Stimulated activated CD4-positive, alpha-beta T cell treated with anti-CD3 and anti-CD28 coated beads, TNF-alpha, amount 100 ng/mL, for 48 hours (primary cell): ENCODE data around the gene PACSIN2.
A peak's percentile ranks its signal among the peaks of the same experiment; 100 is the strongest.
"Not testable (repeated sequence)": the region's sequence is repeated elsewhere in the genome, so short reads cannot be mapped to it uniquely, and the experiment has no call there.

ENCODE experiments used
- DNase-seq, 3 donors: peaks; one replicate each; pipeline ENCODE4 v3.0.0-alpha.2; 2020; ENCODE audit warnings: low read depth in 3 of 3

The PACSIN2 gene, protein sequence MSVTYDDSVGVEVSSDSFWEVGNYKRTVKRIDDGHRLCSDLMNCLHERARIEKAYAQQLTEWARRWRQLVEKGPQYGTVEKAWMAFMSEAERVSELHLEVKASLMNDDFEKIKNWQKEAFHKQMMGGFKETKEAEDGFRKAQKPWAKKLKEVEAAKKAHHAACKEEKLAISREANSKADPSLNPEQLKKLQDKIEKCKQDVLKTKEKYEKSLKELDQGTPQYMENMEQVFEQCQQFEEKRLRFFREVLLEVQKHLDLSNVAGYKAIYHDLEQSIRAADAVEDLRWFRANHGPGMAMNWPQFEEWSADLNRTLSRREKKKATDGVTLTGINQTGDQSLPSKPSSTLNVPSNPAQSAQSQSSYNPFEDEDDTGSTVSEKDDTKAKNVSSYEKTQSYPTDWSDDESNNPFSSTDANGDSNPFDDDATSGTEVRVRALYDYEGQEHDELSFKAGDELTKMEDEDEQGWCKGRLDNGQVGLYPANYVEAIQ

DNA sequence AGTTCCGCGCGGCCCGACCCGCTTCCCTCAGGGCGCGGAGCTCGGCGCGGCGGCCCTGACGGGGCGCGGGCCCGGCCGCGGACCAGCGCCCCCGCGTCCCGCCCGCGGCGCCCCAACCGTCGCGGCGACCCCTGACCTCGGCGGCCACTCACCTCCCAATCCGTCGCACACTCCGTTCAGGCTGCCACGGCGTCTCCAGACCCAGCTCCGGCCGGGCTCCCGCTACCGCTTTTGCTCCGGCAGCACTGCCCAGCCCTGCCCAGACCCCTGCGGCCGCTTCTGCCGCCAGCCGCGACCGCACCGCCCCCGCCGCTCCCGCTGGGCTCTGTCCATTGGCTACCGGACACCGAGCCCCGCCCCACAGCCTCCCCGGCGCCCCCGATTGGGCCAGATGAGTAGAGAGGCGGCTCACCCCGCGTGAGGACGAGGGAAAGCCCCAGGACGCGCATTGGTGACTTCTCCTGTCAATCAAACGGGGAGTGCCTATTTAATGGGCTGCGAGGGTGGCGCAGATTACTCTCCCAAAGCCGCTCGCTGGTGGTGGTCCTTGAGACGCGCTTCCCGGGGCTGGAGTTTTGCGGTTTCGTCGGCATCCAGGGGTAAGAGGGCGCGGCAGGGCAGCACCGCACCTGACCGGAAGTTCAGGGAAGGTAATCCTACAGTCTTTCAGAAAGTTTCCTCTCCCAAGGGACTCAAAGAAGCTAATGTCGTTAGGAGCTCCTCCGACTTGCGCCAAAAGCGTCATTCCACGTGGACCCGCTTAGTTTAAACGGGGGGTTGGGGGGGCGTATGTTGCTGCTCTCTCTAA lies at the start of gene PACSIN2:
TSS of gene PACSIN2 (minus strand) at position 281 of the 808 bp plus-strand sequence. CDS start 103,069 bp downstream, outside the sequence.
- peak; percentile 97 to 99 (median 98) for DNase-seq

GRCh38 chr22:43060183-43060582 lies 45.2 kb upstream of the PACSIN2 start:
- peak; percentile 30 to 42 (median 36) for DNase-seq

GRCh38 chr22:43057641-43058040 lies 42.7 kb upstream of the PACSIN2 start:
- no peak for DNase-seq

DNA sequence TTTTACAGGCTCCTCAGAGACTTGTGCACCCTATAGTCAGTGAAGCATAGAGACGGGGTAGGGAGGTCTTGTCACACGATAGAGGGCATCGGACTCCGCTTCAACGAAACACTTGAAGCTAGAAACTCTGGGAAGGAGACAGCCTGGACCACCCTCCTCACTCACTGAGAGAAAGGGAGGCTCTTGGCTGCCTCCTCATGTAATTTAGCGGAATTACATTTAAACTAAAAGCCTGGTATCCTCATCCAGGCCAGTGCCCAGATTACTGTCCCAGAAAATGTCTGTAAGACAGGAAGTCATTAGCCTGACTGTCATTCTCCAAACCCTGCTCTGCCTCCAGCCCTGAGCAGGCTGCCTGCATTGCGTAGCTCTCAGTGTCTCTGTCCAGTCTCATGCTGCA lies 38.2 kb upstream of the PACSIN2 start:
- DNase-seq = no peak

DNA sequence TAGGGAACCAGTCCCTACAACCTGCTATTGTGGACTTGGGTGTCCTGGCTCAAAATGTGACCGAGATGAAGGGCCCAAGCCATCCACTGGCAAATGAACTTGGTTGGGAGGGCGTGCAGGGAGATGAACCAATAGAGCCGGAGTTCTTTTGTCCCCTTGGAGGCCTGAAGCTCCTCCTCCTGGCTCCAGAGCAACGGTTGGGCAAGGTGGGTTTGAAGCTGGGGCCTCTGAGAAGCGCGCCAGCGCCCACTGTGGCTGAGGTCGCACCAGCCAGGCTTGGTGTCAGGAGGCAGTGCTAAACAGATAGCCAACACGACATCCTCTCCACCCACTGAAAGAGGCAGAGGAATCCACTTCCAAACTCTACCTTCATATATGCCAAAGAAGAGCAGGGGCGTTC lies 36.0 kb upstream of the PACSIN2 start:
- no peak for DNase-seq

DNA sequence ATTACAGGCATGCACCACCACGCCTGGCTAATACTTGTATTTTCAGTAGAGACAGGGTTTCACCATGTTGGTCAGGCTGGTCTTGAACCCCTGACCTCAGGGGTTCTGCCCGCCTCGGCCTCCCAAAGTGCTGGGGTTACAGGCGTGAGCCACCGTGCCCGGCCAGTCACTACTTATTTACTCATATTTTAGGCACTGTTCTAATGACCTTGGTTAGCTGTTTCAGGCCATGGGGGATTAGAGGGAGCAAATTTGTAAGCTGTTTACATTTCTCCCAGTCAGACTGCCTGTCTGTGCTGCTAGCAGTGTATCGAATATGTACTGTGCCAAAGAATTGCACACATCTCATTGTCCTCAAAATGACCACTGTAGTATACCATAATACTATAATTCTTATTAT lies 32.7 kb upstream of the PACSIN2 start:
- no peak for DNase-seq

- DNase-seq = no peak
Observed at GRCh38 chr22:43044290-43044712, 29.4 kb upstream of the PACSIN2 start.

DNA sequence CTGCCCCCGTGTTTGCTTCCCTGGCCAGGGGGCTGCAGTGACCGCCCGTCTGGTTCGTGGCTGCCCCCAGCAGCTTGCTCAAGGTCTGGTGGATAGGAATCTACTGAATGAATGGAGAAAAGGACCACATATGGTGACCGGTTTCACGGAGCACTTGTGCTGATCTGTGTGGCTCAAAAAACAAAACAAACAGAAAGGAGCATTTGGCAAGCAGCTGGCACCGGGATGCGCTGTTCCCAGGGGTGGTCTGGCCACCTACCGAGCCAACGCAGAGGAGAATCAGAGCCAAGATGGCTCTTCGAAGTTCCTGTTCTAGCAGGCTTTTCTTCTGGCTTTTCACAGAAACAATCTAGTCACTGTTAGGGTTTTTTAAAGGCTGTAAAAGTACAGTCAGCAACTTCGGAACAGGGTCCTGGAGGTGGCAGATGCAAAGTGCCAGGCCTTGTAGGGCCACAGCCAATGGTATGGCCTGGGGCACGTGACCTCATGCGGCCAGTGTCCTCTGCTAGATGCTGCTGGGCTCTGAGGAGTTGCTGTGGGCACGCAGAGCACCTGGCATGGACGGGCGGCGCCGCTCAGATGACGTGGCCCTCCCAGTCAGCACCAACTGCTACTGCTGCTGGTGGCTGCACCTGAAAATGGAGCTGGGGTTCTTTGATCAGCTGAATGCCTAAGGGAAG lies 27.3 kb upstream of the PACSIN2 start:
- no peak for DNase-seq

- no peak for DNase-seq
Observed at GRCh38 chr22:43039800-43040199, 24.9 kb upstream of the PACSIN2 start.

- no peak for DNase-seq
Observed at GRCh38 chr22:43038325-43038724, 23.4 kb upstream of the PACSIN2 start.

DNA sequence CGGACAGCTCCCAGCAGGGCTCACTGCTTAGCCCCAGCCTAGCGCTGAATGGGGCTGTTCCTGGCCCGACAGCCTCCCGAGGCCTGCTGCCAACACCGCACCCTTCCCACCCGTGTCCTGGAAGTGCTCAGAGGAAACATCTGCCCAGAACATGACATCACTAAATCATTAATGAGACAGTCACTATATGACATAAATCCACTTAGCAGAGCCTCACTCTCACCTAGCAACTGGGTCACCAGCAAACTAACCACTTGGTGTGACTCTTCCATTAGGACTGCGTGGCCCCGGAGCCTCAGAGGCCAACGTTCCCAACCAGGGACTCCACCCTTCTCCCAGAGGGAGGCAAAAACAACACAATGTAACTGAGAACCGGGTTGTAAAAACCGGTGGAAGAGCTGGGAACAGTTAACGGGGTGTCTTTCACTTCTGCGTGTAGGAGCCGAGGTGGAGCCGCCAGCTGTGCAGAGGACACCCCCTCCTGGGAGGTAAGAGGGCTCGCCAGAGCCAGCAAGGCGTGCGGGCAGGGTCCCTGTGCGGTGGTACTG lies 21.4 kb upstream of the PACSIN2 start:
- DNase-seq = no peak

- no peak for DNase-seq
Observed at GRCh38 chr22:43035250-43035649, 20.3 kb upstream of the PACSIN2 start.

DNA sequence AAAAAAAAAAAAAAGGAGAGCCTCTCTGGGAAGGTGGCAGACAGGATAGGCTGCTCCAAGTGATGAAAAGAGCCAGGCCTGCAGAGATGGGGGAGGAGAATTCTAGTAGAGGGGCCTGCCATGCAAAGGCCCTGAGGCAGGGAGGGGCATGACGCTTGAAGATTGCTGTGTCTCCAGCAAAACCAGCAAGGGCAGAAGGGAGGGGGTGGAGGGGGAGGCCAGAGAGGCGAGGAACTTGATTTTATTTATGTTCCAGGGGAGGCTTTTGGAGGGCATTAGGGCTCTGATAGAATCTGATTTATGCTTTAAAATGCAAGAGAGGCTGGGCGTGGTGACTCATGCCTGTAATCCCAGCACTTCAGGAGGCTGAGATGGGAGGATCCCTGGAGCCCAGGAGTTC lies 16.7 kb upstream of the PACSIN2 start:
- no peak for DNase-seq

DNA sequence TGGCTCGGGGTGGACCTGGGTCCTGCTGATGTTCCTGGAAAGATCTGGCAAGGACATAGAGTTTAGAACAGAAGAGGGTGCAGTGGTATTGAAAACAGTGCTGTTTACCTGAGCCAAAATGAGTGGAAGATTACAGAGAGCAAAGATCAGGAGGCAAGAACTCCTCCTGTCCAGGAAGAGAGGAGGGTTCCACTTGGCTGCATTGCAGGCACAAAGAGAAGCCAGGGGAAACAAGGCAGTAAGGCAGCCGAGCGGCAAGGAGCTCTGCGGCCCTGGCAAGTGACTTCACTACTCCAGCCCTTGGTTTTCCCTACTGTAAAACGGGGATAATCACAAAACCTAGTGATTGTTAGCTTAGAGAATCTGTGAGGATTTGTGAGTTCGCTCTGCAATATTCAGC lies 3.7 kb upstream of the PACSIN2 start:
- DNase-seq = no peak

GRCh38 chr22:43017525-43018460 lies 2.8 kb upstream of the PACSIN2 start:
- DNase-seq = no peak

GRCh38 chr22:43016150-43016549 lies 1.2 kb upstream of the PACSIN2 start:
- not testable (repeated sequence) for DNase-seq

DNA sequence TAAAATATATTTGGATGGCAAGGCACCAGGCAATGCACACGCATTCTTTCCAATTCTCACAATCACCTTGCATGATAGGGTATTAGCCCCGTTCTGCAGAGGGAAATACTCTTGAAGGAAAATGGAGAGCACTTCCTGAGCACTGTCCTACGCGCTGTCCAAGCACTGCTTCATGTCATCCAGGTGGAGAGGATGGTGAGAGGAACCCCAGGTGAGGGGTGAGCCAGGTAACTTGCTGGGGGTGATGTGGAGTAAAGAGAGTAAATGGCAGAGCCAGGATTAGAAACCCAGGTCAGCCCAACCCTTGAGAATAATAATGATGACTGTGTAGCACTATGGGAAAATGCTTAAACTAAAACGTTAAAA lies 711 bp upstream of the PACSIN2 start:
- no peak for DNase-seq

DNA sequence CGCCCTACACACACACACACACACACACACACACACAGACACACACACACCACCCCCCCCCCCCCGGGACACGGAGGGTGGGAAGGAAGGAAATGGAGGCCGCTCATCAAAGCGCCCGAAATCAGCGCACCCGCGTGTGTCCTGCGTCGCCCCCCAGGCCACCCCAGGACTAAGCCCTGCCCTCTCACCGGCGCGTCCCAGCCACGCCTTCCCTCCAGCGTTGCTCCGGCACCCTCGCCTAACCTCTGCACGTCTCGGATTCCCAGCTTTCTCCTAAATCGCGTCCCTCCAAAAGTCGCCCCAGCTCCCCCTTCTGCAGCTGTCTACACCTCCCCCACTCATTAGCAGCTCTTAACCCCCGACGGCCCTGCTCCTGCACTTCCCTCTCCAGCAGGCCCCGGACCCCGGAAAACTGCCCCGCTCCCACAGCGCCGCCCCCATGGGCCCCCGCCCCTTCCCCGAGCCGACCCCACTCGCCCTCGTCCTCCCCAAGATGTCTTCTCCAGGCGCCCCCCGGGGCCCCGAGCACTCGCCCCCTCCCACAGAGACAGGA lies 557 bp downstream of the PACSIN2 start:
- no peak for DNase-seq

GRCh38 chr22:43013355-43014315 lies 1.3 kb downstream of the PACSIN2 start:
- no peak for DNase-seq
